GM12865 (cell line): ENCODE measurements around the gene FBXO5.

ENCODE experiments used
- DNase-seq: peaks from one replicate; pipeline ENCODE4 v3.0.0; 2010; ENCODE audit warnings: low read depth
- H3K4me3 ChIP-seq: 2 replicates; pipeline ENCODE4 v1.5.1; 2011; ENCODE audit warnings: mild to moderate bottlenecking, low read depth, low read length, control low read depth
- TF ChIP-seq, protein P1 (sequence below): IDR thresholded peaks from 2 replicates; pipeline ENCODE4 v1.5.1; 2011; ENCODE audit warnings: low read length, control low read depth, low read depth, inconsistent platforms; ENCODE audit not compliant: insufficient read depth; ENCODE audit errors: missing control alignments

Gene FBXO5

DNA sequence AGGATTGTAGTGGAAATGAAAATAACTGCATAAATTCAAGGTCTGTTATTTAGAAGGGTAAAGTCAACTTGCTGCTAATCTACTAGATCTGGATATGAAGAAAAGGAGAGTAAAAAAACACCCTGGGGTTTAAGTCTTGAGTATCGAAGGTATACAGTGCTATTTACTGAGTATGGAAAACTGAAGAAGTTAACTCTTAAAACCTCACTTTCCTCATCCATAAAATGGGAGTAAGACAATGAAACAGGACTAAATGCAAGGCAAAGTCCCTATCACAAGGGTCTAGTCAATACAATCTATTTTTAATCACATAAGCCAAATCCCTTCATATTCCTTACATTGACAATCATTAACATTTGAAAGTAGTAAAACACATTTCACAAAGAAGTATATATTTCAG lies 2.2 kb downstream of the FBXO5 start:
- H3K4me3 ChIP-seq = peak overlapping the region; percentile 94
- DNase-seq = no peak
- TF ChIP-seq, protein P1, sequence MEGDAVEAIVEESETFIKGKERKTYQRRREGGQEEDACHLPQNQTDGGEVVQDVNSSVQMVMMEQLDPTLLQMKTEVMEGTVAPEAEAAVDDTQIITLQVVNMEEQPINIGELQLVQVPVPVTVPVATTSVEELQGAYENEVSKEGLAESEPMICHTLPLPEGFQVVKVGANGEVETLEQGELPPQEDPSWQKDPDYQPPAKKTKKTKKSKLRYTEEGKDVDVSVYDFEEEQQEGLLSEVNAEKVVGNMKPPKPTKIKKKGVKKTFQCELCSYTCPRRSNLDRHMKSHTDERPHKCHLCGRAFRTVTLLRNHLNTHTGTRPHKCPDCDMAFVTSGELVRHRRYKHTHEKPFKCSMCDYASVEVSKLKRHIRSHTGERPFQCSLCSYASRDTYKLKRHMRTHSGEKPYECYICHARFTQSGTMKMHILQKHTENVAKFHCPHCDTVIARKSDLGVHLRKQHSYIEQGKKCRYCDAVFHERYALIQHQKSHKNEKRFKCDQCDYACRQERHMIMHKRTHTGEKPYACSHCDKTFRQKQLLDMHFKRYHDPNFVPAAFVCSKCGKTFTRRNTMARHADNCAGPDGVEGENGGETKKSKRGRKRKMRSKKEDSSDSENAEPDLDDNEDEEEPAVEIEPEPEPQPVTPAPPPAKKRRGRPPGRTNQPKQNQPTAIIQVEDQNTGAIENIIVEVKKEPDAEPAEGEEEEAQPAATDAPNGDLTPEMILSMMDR = no peak

DNA sequence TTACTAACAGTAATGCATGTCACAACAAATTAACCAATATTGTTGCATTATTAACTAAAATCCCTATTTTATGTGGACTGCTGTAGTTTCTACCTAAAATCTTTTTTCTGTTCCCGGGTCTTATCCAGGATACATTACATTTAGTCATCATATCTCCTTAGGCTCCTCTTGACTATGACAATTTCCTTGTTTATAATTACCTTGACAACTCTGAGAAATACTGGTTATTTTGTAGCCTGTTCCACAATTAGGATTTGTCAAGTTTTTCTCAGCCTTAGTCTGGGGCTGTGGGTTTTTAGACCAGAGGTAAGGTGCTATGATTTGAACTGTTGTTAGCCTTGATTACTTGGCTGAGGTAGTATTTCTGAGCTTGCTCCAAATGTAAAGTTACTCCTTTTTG lies 3.7 kb downstream of the FBXO5 start:
- TF ChIP-seq, protein P1 = no peak
- no peak for DNase-seq
- H3K4me3 ChIP-seq = peak overlapping the region; percentile 19; the same call in 1 of the 2 replicates

- no peak overlapping the region for H3K4me3 ChIP-seq
- DNase-seq = no peak
- TF ChIP-seq, protein P1 = no peak
These were observed 4.8 kb downstream of the FBXO5 start for GRCh38 chr6:152978058-152978457.

DNA sequence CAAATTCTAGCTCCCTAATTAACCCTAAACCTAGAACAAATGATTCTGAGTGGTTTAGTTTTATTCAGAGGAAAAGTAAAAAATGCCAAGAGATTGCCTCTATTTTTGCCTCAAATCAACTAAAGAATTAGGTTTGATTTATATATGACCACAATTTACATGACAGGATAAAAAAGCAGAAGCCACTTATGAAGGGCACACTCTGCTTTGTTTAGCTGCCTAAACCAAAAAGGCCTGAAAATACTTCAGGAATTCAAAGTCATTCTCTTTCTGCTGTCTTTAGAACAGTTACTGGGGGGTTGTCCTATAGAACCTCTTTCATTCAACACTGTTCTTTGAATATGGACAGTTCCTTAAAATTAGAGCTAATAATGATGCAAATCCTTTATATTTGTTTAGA lies 5.3 kb downstream of the FBXO5 start:
- DNase-seq = no peak
- TF ChIP-seq, protein P1 = no peak
- H3K4me3 ChIP-seq = no peak overlapping the region

DNA sequence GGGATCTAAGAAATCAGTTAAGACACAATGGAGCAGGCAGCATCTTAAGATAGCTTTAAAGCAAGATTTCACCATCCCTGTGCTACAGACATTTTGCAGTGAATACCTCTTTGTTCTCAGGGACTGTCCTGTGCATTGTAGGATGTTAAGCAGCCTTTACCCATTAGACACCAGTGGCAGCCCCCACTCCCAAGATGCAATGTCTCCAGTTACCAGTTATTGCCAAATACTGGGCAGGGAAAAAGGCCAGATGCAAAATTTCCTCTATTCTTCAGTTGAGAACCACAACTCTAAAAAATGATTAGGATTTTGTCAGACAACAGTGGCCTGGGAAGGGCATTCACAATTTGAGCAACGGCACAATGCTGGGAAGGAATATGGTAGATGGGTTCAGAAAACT lies 6.1 kb downstream of the FBXO5 start:
- TF ChIP-seq, protein P1 = no peak
- H3K4me3 ChIP-seq = no peak overlapping the region
- DNase-seq = no peak

DNA sequence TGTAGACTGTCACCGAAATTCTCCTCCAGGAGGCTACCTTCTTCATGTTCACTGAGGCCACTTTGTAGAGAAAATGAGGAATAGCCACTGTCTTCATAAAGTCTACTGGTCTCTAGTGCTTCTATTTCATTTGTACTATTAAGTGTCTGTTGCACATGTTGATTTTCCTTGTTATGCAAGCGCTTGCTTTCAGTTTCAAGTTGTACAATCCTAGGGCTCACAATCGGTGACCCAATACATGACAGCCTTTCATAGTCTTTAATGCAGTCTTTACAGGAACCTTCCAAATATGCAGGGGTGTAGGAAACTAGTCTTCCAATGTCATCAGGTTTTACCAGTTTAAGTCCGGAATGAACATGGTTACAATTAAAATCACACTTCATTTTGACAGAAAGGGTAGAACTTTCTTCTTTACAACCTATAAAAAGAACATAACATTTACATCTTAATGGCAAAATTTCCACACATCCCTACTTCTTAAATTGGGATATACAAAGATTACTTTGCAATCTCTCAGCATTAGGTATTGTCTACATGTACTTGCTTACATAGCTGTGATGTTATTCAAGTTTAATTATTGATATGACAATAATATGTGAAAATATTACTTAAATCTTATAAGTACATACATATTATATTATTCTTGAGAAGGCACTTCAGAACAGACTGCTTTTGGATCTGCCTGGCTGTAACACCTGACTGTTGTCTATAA lies 7.5 kb downstream of the FBXO5 start:
- H3K4me3 ChIP-seq = no peak overlapping the region

More for the DNA sequence above, 7.5 kb downstream of the FBXO5 start:
- no peak for DNase-seq
- TF ChIP-seq, protein P1 = no peak
